HG02885 (cell line): ENCODE measurements around the gene ATR.
"Not testable (repeated sequence)": the region's sequence is repeated elsewhere in the genome, so short reads cannot be mapped to it uniquely, and the experiment has no call there.

ENCODE experiments used
- ATAC-seq: cut with Tn5 transposase; IDR thresholded peaks from one replicate; pipeline ENCODE4 v1.9.1; 2021; ENCODE audit warnings: mild to moderate bottlenecking; ENCODE audit not compliant: unreplicated experiment, poor library complexity

The ATR gene

GRCh38 chr3:142578329-142579223 is at the start of gene ATR:
Gene ATR (minus strand): TSS chr3:142578733. CDS start chr3:142578704, 29 bp downstream.
- peak; percentile 94 for ATAC-seq

DNA sequence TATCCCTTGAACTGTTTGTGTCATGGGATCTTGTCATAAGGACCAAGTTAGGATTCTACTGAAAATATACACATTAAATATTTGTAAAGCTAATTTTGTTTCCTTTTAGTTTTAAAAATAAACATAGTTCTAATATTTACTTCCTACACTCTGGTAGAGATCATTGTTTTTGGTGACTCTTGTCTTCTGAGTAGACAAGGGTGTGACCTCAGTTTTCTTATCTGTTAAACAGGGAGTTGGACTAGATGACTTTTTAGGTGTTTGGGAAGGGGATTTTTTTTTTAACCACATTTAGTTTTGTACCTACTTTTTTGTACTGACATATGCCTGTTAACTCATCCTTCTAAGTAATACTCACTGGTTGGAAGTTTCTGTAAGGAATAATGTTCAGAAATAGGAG is 48.4 kb upstream of the ATR start:
- ATAC-seq, result no peak

GRCh38 chr3:142625153-142625440 is 46.6 kb upstream of the ATR start:
- no peak for ATAC-seq

- no peak for ATAC-seq
These were observed 46.0 kb upstream of the ATR start for GRCh38 chr3:142624341-142625152.

GRCh38 chr3:142623194-142623593 is 44.7 kb upstream of the ATR start:
- ATAC-seq, result no peak

DNA sequence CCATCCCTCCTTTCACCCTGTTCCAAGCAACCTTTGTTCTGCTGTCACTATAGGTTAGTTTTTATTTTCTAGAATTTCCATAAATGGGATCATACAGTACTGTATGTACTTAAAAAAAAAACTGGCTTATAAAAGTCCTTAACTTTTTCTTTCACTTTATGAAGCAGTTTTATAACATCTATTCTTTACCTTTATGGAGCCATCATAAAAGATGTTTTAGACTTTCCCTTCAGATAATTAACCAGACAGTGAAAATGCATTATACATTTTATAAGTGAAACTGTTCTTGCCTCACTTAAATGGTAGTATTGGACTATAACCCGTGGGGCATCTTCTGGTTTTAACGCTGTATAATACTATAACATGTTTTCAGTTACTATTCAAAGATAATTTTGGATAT is 43.9 kb upstream of the ATR start:
- ATAC-seq, result no peak

GRCh38 chr3:142618917-142619461 is 40.5 kb upstream of the ATR start:
- ATAC-seq, result no peak

- no peak for ATAC-seq
These were observed 36.6 kb upstream of the ATR start for GRCh38 chr3:142615171-142615570.

DNA sequence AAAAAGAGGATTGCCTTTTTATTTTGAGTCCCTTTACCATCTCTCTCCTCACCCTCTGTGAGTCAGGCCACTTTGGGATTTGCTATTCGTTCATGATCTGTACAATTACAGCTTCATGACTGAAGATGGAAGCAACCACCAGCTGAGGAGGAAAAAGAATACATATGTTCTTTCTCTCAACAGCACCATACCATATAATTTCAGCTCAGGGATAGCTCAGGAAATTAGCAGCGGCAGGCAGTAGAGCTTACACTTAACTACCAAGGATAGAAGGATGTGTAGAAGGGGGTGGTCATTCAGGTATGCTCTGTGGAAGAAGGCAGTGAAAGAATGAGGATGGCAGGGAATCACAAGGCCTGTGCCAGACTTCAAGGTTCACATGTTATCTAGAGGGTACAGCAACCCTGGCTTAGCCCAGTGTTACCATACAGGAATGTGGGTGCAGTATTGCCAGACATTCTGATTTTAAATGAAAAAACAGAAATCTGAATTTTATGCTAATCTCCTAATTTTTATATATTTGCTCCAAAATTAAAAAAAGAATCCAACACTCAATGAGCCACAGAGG is 35.6 kb upstream of the ATR start:
- ATAC-seq, result no peak

- ATAC-seq, result no peak
These were observed 35.0 kb upstream of the ATR start for GRCh38 chr3:142613491-142613890.

- no peak for ATAC-seq
These were observed 32.7 kb upstream of the ATR start for GRCh38 chr3:142611206-142611605.

DNA sequence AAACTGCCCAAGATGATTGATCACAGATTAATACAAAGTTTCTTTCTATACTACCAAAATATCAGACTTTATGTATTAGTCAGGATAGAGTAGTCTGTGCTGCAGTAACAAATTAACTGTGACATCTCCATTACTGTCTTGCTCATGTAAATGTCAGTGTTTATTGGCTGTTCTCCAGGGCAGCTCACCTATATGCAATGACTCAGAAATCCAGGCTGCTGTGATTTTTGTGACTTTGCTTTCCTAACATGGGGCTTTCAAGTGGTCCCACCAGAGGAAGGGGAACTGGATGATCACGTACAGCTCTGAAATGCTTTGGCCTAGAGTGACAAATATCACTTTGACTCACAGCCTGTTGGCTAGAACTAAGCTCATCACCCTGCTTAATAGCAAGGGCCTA is 30.6 kb upstream of the ATR start:
- ATAC-seq, result no peak

DNA sequence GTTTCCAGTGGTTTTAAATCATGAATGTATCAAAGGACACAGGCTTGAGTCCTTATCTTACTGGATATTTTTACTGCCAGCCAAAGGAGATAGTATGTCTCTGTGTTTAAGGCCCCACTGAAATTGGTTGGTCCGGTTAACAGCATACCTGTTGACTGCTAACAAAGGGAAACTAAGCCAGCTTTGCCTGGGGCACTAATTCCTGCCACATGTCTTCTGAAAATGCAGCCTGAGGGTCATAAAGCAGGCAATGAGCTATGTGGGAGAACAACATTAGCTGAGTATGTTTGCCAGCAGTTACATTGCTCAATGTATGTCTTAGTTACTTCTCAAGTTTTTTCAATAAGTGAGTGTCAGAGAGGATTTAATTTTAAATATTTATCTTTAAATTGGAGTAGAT is 30.1 kb upstream of the ATR start:
- no peak for ATAC-seq

DNA sequence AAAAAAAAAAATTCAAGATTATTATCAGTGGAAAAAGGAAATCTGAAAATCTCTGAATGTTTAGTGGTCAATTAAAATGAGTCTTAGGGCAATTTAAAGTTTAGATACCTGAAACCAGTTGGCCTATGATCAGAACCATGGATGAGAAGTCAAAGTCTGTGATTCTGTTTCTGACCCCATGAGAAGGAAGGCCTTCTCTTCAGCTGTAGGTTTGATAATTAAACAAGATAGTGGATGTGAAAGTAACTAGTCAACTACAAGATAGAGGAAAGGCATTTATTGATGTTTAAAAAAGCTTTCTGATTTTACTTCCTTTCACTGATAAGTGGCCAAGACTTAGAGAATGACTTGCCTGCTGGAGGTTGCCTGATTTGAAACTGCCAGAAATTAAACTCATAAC is 26.4 kb upstream of the ATR start:
- no peak for ATAC-seq

DNA sequence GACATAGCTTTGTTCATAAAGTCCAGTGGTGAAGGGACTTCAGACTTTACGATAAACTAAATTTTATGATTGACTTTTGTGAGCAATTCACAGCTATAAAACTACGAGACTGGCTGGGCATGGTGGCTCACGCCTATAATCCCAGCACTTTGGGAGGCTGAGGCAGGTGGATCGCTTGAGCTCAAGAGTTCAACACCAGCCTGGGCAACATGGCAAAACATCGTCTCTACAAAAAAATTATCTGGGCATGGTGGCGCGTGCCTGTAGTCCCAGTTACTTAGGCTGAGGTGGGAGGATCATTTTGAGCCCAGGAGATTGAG is 24.8 kb upstream of the ATR start:
- not testable (repeated sequence) for ATAC-seq

- ATAC-seq, result no peak
These were observed 24.3 kb upstream of the ATR start for GRCh38 chr3:142602619-142603385.

DNA sequence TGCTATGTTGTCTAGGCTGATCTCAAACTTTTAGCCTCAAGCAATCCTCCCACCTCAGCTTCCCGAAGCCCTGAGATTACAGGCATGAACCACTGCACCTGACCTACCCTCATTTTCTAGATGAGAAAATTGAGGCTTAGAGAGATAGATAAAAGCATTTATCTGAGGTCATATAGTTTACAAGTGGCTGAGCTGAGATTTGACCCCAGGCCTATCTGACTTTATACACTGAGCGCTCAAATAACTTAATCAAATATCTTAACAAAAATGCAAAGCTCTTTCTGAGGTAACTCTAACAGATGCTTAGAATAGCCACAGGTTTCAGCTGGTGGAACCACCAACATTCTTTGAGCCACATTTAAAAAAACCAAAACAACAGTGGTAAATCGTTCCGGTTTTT is 23.2 kb upstream of the ATR start:
- ATAC-seq, result no peak

GRCh38 chr3:142597906-142598305 is 19.4 kb upstream of the ATR start:
- ATAC-seq, result no peak

DNA sequence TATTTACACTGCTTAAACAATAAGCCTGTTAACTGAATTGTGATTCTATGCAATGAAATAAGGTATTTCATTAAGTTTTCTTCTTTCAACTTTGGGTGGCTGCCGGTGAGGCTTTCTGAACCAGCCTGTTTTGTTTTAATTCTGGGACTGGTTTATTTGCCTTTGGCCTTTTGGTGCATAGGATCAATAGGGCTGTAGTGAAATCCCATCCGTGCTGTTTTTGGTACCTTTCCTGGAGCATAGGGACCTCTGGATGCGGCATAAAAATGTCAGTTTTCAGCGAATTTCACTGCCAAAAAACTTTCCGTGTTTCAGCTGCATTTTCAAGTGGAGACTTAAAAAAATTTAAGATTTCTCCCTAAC is 18.2 kb upstream of the ATR start:
- no peak for ATAC-seq

DNA sequence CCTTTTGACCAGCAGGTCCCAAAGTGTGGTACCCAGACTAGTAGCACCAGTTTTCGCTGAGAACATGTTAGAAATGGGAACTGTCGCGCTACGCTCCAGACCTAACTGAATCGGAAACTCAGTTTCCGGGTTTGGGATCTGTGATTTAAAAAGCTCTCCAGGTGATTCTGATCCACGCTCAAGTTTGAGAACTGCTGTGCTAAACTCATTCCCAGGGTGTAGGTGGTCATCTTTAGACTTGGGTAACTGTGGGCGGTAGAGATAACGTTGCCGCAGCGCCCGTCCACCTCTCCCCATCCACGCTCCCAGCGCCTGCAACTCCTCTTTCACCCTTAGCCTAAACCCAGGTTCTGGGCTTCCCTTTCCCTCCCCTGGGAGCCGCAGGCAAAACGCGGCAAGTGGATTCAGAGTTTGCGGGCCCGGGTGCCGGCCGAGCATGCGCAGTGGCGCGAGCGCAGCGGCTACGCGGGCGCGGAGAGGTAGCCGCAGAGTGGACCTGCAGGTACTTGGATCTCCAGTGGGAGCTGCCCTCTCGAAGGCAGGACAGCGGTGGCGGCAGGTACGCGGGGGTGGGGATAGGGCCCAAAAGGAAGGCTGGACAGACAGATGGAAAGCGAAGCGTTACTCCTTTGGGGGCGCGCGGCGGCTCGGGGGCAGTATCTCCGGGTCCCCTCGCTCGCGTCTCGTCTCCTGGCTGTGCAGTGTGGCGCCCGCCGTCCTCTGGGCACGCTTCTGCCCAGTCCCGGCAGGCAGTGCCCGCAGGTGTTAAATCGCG is 17.6 kb upstream of the ATR start, which contains the start of gene PLS1:
Gene PLS1, plus strand, starts transcription at position 443 of the 775 bp plus-strand sequence. CDS start 67,845 bp downstream, outside the sequence.
- peak; percentile 91 for ATAC-seq
